Activated CD8-positive, alpha-beta T cell treated with anti-CD3 and anti-CD28 coated beads for 36 hours (primary cell): ENCODE results near the gene KRT34. TPM values are rescaled to one million over a fixed set of nuclear protein-coding genes. Genes with fewer than 3 reads are reported as not detected.
"Not testable (repeated sequence)": the region's sequence is repeated elsewhere in the genome, so short reads cannot be mapped to it uniquely, and the experiment has no call there.

Experiments used
- ATAC-seq: fragments of 200-7000 bp; cut with Tn5 transposase; one replicate; pipeline ENCODE4 v1.10.0; 2021; ENCODE audit warnings: mild to moderate bottlenecking, moderate library complexity
- CTCF ChIA-PET: fragments of 350-600 bp; sonication (Branson Sonifier 250); formaldehyde crosslinking; loops from one replicate; lab custom pipeline; 2021; ENCODE audit warnings: antibody characterized with exemption; lab: Charles Lee
- POLR2A ChIA-PET: fragments of 350-600 bp; sonication (Branson Sonifier 250); formaldehyde crosslinking; loops from one replicate; lab custom pipeline; 2021; ENCODE audit warnings: antibody characterized with exemption; lab: Charles Lee
- DNase-seq: peaks from one replicate; pipeline ENCODE4 v3.0.0-alpha.2; 2020
- H3K27ac Mint-ChIP-seq: one replicate; pipeline ENCODE4 v1.8.0; 2021; ENCODE audit warnings: mild to moderate bottlenecking, mixed read lengths
- H3K27me3 Mint-ChIP-seq: one replicate; pipeline ENCODE4 v1.8.0; 2021; ENCODE audit warnings: mixed read lengths
- H3K36me3 Mint-ChIP-seq: one replicate; pipeline ENCODE4 v1.8.0; 2021; ENCODE audit warnings: low read depth, mixed read lengths
- H3K4me1 Mint-ChIP-seq: one replicate; pipeline ENCODE4 v1.8.0; 2021; ENCODE audit warnings: low read depth, mixed read lengths
- H3K4me3 Mint-ChIP-seq: one replicate; pipeline ENCODE4 v1.8.0; 2021; ENCODE audit warnings: mild to moderate bottlenecking, moderate library complexity, mixed read lengths
- H3K9me3 Mint-ChIP-seq: one replicate; pipeline ENCODE4 v1.8.0; 2021; ENCODE audit warnings: mixed read lengths
- CTCF ChIP-seq: fragments of 200-600 bp; IDR thresholded peaks from one replicate; pipeline ENCODE4 v1.8.0; 2022; ENCODE audit warnings: antibody characterized with exemption, mild to moderate bottlenecking
- intact Hi-C: fragments of 100-400 bp; cut with micrococcal nuclease; formaldehyde crosslinking; loops from one replicate; pipeline ENCODE4 v1.10.0; 2022
- total RNA-seq, 2 experiments: library from RNA; stranded (reverse); gene quantifications; one replicate each; pipeline ENCODE4 v1.2.3, GENCODE V29; 2021

Gene KRT34
- total RNA-seq, 2 experiments from 2014 or later, result not detected

- DNase-seq (no peak), ATAC-seq (no peak)
- no peak overlapping the region for H3K4me3 Mint-ChIP-seq
- no peaks in the 10 kb centered on the region for H3K36me3 Mint-ChIP-seq
- H3K9me3 Mint-ChIP-seq, result peaks cover 2% of the 10 kb centered on the region
- H3K4me1 Mint-ChIP-seq, result peaks cover 4% of the 10 kb centered on the region
- peaks cover 2% of the 10 kb centered on the region for H3K27me3 Mint-ChIP-seq
- H3K27ac Mint-ChIP-seq, result no peak overlapping the region
- no peak for TF ChIP-seq CTCF
- intact Hi-C loops, result no loop called here
- ChIA-PET POLR2A (interaction anchor here (0.6 kb wide), 1 partner anchor 674 kb away, joined by 3 read pairs; no protein-coding TSS in a partner anchor), CTCF (interaction anchor here (1.0 to 1.3 kb wide), 2 partner anchors 25 to 28 kb away, joined by 3 read pairs; partner anchors contain the start of gene KRT34)
These were observed 27.6 kb downstream of the KRT34 start for GRCh38 chr17:41354536-41354935.

- no peak overlapping the region for H3K4me3 Mint-ChIP-seq
- H3K27ac Mint-ChIP-seq, result no peak overlapping the region
- POLR2A ChIA-PET, result no interaction called here
- peaks cover 2% of the 10 kb centered on the region for H3K27me3 Mint-ChIP-seq
- H3K9me3 Mint-ChIP-seq, result peaks cover 2% of the 10 kb centered on the region
- TF ChIP-seq CTCF, result no peak
- DNase-seq (no peak), ATAC-seq (no peak)
- H3K4me1 Mint-ChIP-seq, result peaks cover 4% of the 10 kb centered on the region
- CTCF ChIA-PET, result no interaction called here
- intact Hi-C loops, result no loop called here
- H3K36me3 Mint-ChIP-seq, result no peaks in the 10 kb centered on the region
These were observed 29.3 kb downstream of the KRT34 start for GRCh38 chr17:41352597-41353366.

GRCh38 chr17:41351177-41351576, 30.9 kb downstream of the KRT34 start:
- CTCF ChIA-PET, result no interaction called here
- no peak for TF ChIP-seq CTCF
- Mint-ChIP-seq H3K4me3 (no peak overlapping the region), H3K9me3 (no peaks in the 10 kb centered on the region), H3K36me3 (no peaks in the 10 kb centered on the region), H3K4me1 (peaks cover 4% of the 10 kb centered on the region), H3K27ac (no peak overlapping the region), H3K27me3 (peaks cover 2% of the 10 kb centered on the region)
- ATAC-seq (no peak), DNase-seq (no peak)
- intact Hi-C loops, result no loop called here
- POLR2A ChIA-PET, result no interaction called here

GRCh38 chr17:41350381-41350878, 31.7 kb downstream of the KRT34 start, which contains the start of gene KRT33A:
KRT33A (minus strand) TSS chr17:41350828; CDS start chr17:41350767, 61 bp downstream.
- H3K4me1 Mint-ChIP-seq, intact Hi-C loops, H3K36me3 Mint-ChIP-seq, POLR2A ChIA-PET, H3K27me3 Mint-ChIP-seq, H3K4me3 Mint-ChIP-seq, H3K9me3 Mint-ChIP-seq, DNase-seq, CTCF ChIA-PET, H3K27ac Mint-ChIP-seq, ATAC-seq: not testable (repeated sequence)

GRCh38 chr17:41347869-41348760, 34.0 kb downstream of the KRT34 start:
- Mint-ChIP-seq H3K27me3 (peaks cover 2% of the 10 kb centered on the region), H3K4me3 (no peak overlapping the region), H3K27ac (no peak overlapping the region), H3K4me1 (peaks cover 7% of the 10 kb centered on the region), H3K9me3 (peaks cover 5% of the 10 kb centered on the region), H3K36me3 (no peaks in the 10 kb centered on the region)
- intact Hi-C loops, result no loop called here
- no peak for ATAC-seq
- DNase-seq, result no peak
- TF ChIP-seq CTCF, result no peak
- ChIA-PET POLR2A (interaction anchor here (1.0 kb wide), 1 partner anchor 24 kb away, joined by 3 read pairs; no protein-coding TSS in a partner anchor), CTCF (interaction anchor here (0.8 to 1.9 kb wide), 6 partner anchors 9 to 439 kb away, joined by 3 to 7 read pairs (median 4); no protein-coding TSS in a partner anchor)

GRCh38 chr17:41346421-41346820, 35.7 kb downstream of the KRT34 start:
- DNase-seq, POLR2A ChIA-PET, H3K9me3 Mint-ChIP-seq, H3K27ac Mint-ChIP-seq, ATAC-seq, intact Hi-C loops, H3K36me3 Mint-ChIP-seq, H3K4me3 Mint-ChIP-seq, H3K27me3 Mint-ChIP-seq, CTCF ChIA-PET: not testable (repeated sequence)
- peaks cover 11% of the 10 kb centered on the region for H3K4me1 Mint-ChIP-seq
